ENCODE data around the gene VOPP1.

Gene VOPP1

DNA sequence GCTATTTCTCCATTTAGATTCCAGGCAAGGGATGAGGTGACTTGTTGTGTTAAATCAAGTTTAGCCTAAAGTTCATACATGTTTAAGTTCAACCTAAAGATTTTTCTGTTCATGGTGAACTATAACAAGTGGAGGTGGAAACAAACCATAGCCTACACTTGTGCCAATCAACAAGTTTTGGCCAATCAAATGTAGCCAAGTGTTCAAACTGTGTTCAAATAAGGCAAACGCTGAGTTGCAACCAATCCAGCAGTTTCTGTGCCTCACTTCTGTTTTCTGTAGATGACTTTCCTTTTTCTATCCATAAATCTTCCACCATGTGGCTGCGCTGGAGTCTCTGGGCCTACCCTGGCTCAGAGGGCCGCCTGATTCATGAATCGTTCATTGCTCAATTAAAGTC lies 4.5 kb upstream of the VOPP1 start:
- no peak for DNase-seq (ENCODE audit: low spot score)

DNA sequence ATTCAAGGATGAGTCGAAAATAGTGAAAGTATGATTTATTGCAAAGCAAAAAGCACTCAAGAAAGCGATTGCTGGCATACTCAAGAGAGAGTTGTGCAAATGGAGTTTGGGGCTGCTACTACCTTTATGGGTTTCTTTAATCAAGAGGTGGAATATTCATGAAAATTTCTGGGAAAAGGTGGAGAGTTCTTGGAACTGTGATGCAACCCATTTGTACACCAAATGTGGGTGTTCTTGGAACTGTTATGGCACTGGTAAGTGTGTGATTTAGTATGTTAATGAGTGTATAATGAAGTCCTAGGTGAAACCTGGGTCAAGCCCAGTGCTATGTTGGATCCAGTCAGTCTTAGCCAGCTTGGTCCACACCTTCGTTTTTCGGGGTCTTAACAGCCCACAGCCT lies 3.4 kb upstream of the VOPP1 start:
- no peak for DNase-seq (ENCODE audit: low spot score)

DNA sequence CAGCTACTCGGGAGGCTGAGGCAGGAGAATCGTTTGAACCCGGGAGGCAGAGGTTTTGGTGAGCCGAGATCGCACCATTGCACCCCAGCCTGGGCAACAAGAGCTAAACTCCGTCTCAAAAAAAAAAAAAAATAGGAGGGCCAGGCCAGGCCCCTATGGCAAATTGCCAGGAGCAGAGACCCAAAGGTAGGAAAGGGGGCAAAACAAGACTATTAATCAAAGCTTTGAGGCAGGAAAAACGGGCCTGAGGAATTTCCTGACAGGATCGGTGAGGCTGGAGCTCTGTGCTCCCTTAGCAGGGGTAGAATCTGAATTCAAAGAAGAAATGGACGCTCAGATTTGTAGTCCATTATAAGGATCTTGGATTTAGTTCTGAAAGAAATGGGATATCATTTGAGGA lies 2.8 kb upstream of the VOPP1 start:
- no peak for DNase-seq (ENCODE audit: low spot score)

DNA sequence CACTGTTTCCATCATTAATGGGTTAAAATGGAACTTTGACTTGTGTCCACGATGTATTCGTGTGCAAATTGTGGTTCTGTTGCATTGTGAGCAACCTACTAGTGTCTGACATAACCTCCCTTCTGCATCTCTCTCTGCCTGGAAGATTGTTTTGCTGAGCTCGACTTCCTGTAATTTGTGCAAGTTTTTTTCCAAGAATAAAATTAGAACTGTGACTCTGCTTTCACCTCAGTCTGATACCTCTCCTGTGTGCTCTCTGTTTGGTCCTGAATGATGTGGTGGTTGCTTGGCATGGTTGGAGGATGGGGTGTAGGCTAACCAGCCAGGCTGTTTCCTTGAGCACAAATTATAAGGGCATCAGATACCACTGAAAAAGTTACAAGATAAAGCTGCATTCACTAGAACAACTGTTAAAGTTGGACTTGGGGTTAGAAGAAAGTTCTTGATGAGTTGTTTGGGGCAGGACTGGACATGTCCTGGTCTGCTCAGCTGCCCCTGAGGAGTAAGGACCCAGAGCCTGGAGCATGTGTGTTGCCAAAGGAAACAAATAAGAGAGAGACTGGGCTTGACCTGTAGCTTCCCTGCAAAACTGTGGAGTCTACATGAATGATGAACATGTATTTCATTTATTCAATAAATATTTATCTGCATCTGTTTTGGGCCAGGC lies 1.9 kb upstream of the VOPP1 start:
- no peak for DNase-seq (ENCODE audit: low spot score)

DNA sequence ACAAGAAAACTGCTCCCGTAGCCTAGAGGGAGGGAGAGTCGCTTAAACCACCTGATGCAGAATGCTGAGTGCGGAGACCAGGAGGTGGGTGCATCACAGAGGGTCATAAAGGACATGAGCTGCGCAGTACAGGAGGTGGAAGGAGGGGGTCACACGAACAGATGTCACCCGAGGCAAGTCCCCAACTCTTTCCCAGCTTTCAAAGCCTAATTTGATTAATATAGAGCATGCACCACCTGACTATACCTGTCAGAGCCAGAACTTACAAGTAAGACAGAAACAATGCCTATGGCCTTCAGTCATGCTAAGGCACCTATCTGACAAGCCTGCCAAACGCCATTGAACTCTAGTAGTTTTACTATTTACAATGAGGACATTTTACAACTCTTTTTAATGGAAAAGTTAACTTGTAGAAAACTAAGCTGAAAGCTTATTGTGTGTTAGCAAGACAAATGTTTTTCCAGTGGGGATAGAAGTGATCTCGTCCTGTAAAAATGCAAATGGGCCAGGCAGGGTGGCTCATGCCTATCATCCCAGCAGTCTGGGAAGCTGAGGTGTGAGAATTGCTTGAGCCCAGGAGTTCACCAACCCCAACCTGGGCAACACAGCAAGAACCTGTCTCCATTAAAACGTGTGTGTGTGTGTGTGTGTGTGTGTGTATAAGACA lies 1.1 kb upstream of the VOPP1 start:
- DNase-seq (ENCODE audit: low spot score): no peak

DNA sequence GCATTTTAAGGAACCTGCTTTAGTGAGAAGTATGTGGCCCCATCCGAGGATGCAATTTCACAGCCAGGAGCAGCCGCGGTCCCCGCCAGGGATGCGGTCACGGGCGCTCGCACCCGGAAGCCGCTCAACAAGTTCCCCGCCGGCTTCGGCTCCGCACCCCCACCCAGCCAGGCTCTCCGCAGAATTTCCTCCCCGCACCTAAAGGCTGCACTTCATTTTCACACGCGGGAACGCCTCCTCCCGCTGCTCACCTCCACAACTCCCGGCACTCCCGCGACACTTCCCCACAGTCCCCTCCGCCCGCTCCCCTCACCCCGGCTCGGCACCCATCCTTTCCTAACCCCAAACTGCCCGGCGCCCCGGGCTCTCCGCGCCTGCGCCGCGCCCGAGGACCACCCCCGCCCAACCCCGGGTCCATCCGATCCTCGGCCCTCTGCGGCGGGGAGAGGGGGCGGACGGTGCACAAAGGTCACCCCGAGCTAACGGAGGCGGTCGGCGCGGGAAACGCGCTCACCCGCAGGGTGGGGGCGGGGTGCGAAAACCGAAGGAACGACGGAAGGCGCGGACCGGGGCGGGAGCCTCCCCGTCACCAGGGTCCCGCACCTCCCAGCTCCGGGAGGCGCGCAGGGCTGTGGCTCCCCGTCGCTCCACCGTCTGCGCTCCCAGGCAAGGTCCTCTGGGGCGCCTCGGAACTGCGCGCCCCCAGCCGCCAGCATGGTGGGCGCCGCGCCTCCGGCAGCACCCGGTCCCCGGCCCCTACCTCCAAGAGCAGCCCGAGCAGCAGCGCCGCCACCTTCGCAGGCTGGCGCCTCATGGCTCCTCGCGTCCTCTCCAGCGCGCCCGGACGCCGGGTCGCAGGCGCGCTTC lies 558 bp downstream of the VOPP1 start:
- DNase-seq (ENCODE audit: low spot score): peak; percentile 71

DNA sequence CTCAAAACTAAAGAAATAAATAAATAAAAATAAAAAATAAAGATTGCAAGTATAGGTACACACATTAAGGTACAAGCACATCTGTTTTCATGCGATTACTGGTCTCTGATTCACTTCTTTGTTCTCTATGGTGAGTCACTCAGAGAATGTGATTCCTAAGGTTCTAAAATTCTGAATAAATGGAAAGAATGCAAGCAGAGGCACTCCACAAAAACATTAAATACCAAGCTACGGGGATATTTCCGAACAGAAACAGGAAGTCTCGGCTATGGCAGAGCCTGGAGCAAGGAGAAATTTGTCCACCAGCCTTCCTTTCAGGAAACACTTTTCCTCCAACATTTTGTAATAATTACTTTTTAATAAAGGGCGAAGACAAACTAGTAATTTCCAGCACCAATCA lies 1.4 kb downstream of the VOPP1 start:
- no peak for DNase-seq (ENCODE audit: low spot score)

DNA sequence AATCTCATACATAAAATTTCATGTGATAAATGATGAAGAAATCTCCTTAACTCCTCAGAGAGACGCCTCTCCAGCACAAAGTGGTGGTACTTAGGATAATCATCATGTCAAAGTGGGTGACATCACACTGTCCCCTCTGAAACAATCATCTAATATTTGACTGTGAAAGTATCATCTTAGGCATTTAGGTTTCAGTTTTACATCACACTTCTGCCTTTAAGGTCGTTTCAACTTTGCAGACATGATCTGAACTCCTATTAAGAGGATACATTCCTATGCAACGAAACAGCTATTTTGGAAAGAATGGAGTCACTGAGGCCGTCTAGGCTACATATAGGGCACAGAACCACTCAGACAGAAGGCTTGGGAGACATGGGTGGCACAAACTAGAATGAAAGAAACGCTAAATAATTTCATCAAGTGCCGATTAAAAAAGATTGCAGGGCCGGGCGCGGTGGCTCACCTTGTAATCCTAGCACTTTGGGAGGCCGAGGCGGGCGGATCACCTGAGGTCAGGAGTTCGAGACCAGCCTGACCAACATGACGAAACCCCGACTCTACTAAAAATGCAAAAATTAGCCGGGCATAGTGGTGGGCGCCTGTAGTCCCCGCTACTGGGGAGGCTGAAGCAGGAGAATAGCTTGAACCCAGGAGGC lies 2.0 kb downstream of the VOPP1 start:
- DNase-seq (ENCODE audit: low spot score): no peak

DNA sequence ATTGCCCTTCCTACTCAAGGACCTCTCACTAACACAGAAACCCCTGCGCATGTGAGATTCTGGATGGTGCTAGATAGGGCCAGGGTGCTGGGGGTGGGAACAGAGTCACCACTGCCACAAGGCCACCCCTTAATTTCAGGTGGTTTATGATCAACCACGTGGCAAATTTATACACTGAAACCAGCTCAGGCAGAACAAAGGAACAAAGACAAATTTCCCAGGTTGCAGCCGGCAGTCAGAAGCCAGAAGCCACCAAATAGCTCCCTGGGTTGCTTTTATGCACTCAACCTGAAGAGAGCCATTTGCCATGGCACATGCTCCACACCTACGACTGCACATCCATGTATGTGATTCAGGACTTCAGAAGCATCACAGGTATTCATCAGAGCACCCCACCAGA lies 2.5 kb downstream of the VOPP1 start:
- no peak for DNase-seq (ENCODE audit: low spot score)

DNA sequence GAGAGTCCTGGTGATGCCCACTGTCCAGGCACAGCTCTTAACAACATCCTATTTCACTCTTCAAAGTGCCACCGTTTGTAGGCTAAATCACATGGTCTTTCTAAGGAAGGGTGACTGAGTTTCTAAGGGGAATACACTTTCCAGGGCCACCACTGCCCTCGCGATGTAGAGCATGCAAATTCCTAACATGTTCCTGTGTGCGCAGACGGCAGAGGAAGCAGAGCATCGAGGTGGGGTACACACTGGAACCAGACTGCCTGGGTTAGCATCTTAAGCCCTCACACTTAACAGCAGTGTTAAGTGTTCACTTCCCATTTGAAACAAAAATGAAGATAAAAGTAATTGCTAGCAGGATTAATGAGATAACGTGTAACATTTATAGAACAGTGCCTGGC lies 3.0 kb downstream of the VOPP1 start:
- DNase-seq (ENCODE audit: low spot score): no peak

DNA sequence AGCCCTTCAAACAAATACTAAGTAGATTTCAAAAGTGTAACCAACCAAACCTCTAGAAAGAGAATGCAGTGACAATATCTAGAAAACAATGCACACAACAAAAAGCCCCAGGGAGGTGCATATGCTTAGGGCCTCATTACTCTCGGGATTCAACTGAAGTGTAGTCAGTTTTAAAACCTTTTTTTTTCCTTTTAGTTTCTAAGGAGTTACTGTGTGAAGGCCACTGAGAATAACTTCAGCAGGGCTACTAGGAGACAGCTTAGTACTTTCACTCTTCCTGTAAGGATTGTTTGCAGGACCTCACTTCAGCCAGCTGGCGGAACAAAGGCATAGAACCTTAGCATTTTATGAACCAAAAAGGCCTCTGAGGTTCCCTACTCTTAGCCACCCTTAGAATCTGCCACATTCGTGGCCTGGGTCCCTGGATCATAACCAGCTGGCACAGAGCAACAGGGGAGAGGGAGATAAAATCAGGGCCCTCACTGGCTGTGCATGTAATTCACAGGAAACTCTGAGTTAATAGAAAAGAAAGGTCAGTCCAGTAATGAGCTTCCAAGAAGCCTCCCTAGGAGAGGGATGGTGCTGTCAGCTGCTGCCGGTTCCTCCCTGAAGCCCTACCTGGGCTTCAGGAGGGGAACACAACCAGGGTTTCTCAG lies 3.6 kb downstream of the VOPP1 start:
- no peak for DNase-seq (ENCODE audit: low spot score)

DNA sequence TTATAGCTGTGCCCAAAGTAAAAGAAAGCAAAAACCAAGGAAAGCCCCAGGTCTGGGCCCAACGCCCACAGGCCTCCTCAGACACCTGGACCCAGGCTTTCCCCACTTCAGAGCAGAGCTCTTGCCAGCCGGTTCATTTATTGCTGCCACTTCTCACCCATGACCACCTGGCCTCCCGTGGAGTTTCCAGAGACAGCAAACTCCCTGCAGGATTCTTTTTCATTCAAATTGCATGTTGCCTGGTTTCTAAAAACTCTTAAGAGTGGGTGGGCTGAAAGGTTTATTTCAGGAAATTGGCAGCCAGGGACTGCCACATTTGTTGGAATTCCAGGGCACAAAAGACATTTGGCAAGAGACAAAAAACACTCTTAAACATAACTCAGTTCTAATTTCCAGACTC lies 4.7 kb downstream of the VOPP1 start:
- DNase-seq (ENCODE audit: low spot score): no peak

DNA sequence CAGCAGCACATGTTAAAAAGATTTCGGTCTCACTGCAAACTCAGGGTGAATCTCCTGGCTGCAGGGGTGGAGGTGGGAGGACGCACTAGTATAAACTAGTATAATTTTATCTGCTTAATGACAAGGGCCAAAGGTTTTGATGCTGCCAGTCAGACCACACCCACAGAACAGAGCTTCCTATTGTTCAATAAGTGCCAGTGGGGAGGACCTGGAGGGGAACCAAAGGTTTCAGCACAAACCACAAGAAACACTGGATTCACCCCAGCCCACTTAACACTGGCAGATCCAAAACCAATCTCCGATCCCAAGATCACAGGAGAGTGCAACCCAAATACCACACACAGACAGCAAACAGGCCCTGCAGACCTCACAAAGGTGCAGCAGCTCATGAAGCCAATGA lies 6.6 kb downstream of the VOPP1 start:
- DNase-seq (ENCODE audit: low spot score): no peak

DNA sequence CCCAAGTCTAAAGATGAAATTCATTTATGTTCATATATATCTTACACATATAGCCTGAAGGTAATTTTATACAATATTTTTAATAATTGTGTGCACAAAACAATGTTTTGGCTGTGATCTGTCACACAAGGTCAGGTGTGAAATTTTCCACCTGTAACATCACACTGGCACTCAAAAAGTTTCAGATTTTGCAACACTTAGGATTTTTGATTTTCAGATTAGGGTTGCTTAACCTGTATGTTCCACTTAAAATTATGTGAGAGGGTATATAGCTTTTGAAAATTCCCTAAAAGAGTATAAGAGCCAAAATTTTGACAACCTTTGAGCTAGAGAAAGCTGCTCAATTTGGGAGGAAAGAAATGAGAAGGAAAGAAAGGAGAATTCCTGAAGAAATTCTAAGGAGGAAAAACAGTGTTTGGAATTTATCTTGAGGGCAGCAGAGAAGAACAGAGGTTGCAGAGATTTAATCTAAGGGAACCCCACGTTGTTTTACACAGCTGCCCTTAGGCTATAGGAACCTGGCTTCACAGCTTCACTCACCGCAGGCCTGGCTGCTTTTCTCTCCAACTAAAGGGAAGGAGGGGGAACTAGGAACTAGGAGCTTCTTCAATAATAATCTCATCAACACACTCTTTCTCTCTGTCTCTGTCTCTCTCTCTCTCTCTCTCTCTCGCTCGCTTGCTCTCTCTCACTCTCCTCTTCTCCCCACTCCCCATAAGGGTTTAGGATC lies 8.5 kb downstream of the VOPP1 start:
- DNase-seq (ENCODE audit: low spot score): no peak

DNA sequence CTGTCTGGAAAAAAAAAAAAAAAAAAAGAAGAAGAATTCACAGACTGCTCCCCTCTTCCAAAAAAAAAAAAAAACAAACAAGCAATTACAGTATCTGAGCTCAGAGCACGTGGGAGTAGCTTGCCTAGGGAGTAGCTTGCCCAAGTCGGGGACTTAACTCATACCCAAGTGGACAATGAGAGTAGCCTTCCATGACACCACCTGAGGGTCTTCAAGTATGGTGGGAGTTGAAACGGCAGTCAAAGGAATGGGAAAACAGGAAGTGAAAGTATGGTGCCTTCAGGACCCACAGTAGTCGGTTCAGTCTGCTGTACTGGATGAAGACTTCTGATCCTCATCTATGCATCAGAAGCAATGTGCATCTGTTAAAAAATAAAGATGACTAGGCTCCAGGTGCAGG lies 10.6 kb downstream of the VOPP1 start:
- DNase-seq (ENCODE audit: low spot score): no peak

DNA sequence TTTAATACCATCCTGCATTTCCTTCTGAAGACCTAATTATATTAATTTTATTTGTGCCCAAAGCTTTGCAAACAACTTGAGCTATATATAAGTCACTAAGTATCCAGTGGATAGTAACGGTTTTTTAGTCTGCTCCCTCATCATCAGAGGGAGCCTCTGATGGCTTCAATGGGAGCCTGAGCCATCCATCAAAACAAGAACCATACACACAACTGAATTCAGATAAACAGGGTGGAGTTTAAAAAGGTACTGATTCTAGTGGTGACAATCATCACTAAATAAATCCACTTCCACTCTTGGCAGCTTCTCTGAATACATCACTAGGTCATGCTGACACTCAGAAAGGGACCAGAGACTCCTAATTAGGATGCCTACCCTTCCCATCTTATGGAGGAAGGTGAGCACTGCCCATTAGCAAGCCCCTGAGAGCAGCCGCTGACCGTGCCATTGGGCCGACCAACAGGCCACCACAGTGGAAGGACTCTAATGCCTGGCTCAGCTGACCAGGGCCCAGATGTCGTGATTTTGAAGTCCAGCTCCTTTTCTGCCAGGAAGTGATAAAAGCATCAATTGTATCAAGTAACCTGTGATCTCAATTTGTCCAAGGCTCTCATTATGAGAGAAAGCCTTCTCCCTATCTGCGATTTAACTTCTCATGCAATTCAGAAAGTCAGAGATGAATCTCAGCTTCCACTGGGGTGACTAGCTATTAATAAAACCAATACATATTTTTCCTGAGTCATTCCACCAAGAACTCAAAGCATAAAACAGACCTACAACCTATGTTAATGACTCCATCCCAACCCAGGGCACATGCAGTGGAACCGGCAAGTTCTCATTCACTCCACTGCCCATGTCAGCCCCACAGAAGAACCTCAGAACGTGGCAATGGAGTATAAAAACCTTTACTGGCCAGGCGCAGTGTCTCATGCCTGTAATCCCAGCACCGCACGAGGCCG lies 13.1 kb downstream of the VOPP1 start:
- no peak for DNase-seq (ENCODE audit: low spot score)

DNA sequence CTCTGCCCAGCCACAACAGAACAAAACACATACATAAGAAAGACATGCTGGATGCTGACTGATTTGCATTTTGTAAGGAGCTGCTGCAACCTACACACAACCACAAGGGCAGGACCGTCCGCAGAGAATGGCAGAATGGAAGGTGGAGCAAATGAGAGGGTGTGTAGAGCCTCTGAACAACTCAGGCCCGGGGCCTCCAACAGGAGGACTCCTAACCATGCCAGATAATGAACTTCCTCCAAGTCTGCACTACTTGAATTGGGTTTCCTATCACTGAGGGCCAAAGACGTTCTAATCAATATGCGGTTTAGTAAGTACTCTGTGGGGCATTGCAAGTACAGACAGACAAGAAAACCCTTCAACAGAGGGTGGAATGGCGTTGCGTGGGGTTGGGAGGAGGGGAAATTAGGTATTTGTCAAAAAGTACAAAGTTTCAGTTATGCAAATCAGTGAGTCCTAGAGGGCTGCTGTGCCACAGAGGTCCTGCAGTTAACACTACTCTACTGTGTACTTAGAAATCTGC lies 14.6 kb downstream of the VOPP1 start:
- DNase-seq (ENCODE audit: low spot score): no peak

DNA sequence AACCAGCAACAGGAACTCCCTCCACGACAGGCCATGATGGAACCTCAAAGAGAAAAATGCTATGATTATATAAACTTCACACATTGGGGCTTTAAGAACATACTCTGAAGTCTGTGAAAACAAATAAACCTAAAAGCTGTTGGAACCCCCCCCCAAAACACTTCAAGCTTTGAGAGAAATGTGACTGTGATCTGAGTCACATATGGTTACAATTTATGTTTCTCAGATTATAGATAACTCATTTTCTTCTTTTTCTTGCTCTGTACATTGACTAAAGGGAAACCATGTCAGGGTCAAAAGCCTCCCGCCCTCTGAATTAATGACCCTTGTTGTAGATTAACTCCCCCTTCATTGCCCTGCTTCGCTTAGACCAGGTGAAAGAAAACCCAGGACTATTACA lies 15.8 kb downstream of the VOPP1 start:
- no peak for DNase-seq (ENCODE audit: low spot score)

DNA sequence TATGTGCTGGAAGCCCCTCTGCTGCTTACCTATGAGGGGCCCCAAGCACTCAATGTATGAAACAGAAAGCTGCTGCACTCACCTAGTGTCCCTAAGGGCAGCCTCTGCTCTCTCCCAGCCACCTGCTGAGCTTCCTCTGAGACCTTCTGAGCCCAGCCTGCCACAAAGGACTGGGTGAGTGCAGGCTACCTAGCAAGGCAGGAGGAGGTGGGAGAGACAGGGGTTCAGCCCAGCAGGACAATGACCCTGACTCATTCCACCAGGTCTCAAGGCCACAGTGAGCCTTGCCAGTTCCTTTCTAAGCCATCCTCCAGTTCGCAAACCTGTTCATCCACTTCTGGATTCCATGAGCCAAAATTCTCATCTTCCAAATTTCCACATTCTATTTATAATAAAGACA lies 16.3 kb downstream of the VOPP1 start:
- no peak for DNase-seq (ENCODE audit: low spot score)

DNA sequence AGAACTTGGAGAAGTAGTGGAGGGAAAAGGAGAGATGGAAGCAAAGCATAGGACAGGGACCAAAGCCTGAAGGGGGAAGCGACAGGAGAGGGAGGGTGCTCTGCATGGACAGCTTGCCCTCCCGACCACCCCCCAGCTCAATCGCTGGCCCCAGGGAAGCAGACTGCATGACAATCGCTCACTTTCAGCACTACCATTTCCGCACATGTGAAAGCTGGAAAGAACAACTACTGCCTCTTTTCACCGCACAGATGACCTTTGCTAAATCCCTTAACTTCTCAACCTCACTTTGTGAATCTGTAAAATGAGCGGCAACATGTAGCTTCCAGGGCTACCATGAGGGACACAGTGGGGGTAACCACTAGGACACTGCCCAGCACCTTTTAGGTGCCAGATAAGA lies 17.1 kb downstream of the VOPP1 start:
- DNase-seq (ENCODE audit: low spot score): no peak
